Keratinocyte (primary cell): ENCODE measurements around the gene NTF4. TPM values are rescaled to one million over a fixed set of nuclear protein-coding genes. Genes with fewer than 3 reads are reported as not detected.
"Not testable (repeated sequence)": the region's sequence is repeated elsewhere in the genome, so short reads cannot be mapped to it uniquely, and the experiment has no call there.

ENCODE experiments used
- DNase-seq: peaks from one replicate; pipeline ENCODE4 v3.0.0-alpha.2; 2011; ENCODE audit warnings: low read depth, missing footprints, low spot score
- FAIRE-seq: peaks from 2 replicates; lab custom pipeline; 2011; peaks lifted over from hg19 to GRCh38; lab: Jason Lieb, UNC
- H2AFZ ChIP-seq: 2 replicates; pipeline ENCODE4 v1.6.0; 2012; ENCODE audit warnings: low read length, control low read depth, inconsistent platforms; ENCODE audit not compliant: control insufficient read depth
- H3K27ac ChIP-seq: 2 replicates; pipeline ENCODE4 v1.5.1; 2011; ENCODE audit warnings: low read length; ENCODE audit not compliant: control insufficient read depth, insufficient read depth
- H3K27me3 ChIP-seq: 3 replicates; pipeline ENCODE4 v1.6.0; 2011; ENCODE audit warnings: low read length; ENCODE audit not compliant: control insufficient read depth, insufficient read depth; ENCODE audit errors: extremely low read depth
- H3K36me3 ChIP-seq, 2 experiments: 2 replicates in 1 of 2; 3 replicates in 1 of 2; pipeline ENCODE4 v1.5.1; 2011; ENCODE audit warnings: low read length in 2 of 2, mild to moderate bottlenecking in 1 of 2; ENCODE audit not compliant: control insufficient read depth in 2 of 2, insufficient read depth in 2 of 2; ENCODE audit errors: extremely low read depth in 1 of 2
- H3K4me1 ChIP-seq: 3 replicates; pipeline ENCODE4 v1.5.1; 2011; ENCODE audit warnings: low read length; ENCODE audit not compliant: control insufficient read depth, insufficient read depth; ENCODE audit errors: extremely low read depth
- H3K4me2 ChIP-seq: 3 replicates; pipeline ENCODE4 v1.6.0; 2011; ENCODE audit warnings: low read depth, low read length; ENCODE audit not compliant: control insufficient read depth, insufficient read depth; ENCODE audit errors: extremely low read depth
- H3K4me3 ChIP-seq, 3 experiments: fragments of 200-600 bp in 1 of 3; sonication (generic) in 1 of 3; 2 replicates in 2 of 3; 3 replicates in 1 of 3; pipeline ENCODE4 v1.5.1; 2011 to 2016; ENCODE audit warnings: low read length in 3 of 3, mild to moderate bottlenecking in 3 of 3, control low read depth in 2 of 3, inconsistent platforms in 1 of 3, low read depth in 1 of 3, mixed read lengths in 1 of 3, mixed run types in 1 of 3, moderate library complexity in 1 of 3; ENCODE audit not compliant: control insufficient read depth in 2 of 3, insufficient read depth in 2 of 3; ENCODE audit errors: extremely low read depth in 1 of 3
- H3K79me2 ChIP-seq: 2 replicates; pipeline ENCODE4 v1.6.0; 2012; ENCODE audit warnings: low read length; ENCODE audit not compliant: control insufficient read depth, insufficient read depth
- H3K9ac ChIP-seq: 3 replicates; pipeline ENCODE4 v1.6.0; 2011; ENCODE audit warnings: low read length; ENCODE audit not compliant: control insufficient read depth, insufficient read depth; ENCODE audit errors: extremely low read depth
- H3K9me1 ChIP-seq: 3 replicates; pipeline ENCODE4 v1.6.0; 2011; ENCODE audit warnings: low read length; ENCODE audit not compliant: control insufficient read depth, insufficient read depth; ENCODE audit errors: extremely low read depth
- H3K9me3 ChIP-seq: 2 replicates; pipeline ENCODE4 v1.5.1; 2012; ENCODE audit warnings: low read depth, low read length; ENCODE audit not compliant: control insufficient read depth
- H4K20me1 ChIP-seq: 3 replicates; pipeline ENCODE4 v1.6.0; 2011; ENCODE audit warnings: low read length; ENCODE audit not compliant: control insufficient read depth, insufficient read depth; ENCODE audit errors: extremely low read depth
- CTCF ChIP-seq, 3 experiments: IDR thresholded peaks in 1 of 3; conservative IDR thresholded peaks in 1 of 3; optimal IDR thresholded peaks in 1 of 3; 2 replicates in 2 of 3; 3 replicates in 1 of 3; pipeline versions ENCODE3 to v1.5.1; 2011; ENCODE audit warnings: low read length in 3 of 3, mild to moderate bottlenecking in 3 of 3, moderate library complexity in 2 of 3, control low read depth in 1 of 3, inconsistent platforms in 1 of 3; ENCODE audit not compliant: insufficient read depth in 2 of 3; ENCODE audit errors: extremely low read depth in 1 of 3
- EZH2 ChIP-seq: IDR thresholded peaks from one replicate; pipeline ENCODE4 v1.6.1; 2012; ENCODE audit warnings: inconsistent platforms, mild to moderate bottlenecking, low read length, moderate library complexity
- dilution Hi-C: fragments of 300-500 bp; cut with MboI; formaldehyde crosslinking; loops from one replicate; pipeline ENCODE4 v1.7.0; 2020; ENCODE audit warnings: low sequenced_read_pairs; ENCODE audit not compliant: extremely low pct_ligation_motif_present
- polyA plus RNA-seq, 5 experiments: library from polyadenylated mRNA; depleted of rRNA in 3 of 5; stranded (reverse) in 3 of 5; stranded (forward) in 1 of 5; unstranded in 1 of 5; fragments of >200 nt; gene quantifications; 1 replicate in 1 of 5; 2 replicates in 3 of 5; 3 replicates in 1 of 5; pipeline versions ENCODE4 v1.2.1 to v1.2.3, GENCODE V29; 2011 to 2012; ENCODE audit warnings: missing spikeins in 2 of 5, low read depth in 1 of 5, low replicate concordance in 1 of 5

NTF4 gene
- polyA plus RNA-seq, 1 donor (not counting 4 experiments of a cell fraction or from before 2014, with no cell fraction given): 8.3 TPM

DNA sequence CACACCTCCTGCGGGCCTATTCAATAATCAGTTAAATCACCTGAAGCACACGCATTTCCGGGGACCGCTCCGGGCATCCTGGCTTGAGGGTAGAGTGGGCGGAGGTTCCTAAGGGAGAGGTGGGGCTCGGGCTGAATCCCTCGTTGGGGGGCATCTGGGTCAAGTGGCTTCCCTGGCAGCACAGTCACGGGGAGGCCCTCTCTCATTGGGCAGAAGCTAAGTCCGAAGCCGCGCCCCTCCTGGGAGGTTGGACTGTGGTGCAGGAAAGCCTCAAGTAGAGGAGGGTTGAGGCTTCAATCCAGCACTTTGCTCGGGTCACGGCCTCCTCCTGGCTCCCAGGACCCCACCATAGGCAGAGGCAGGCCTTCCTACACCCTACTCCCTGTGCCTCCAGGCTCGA is 21.1 kb downstream of the NTF4 start, which contains the start of gene CGB5:
Gene CGB5, plus strand, starts transcription at position 301 of the 400 bp plus-strand sequence. CDS start 362 bp downstream, outside the sequence.
- dilution Hi-C loops, H3K9ac ChIP-seq, DNase-seq, H3K4me2 ChIP-seq, H3K79me2 ChIP-seq, H3K9me1 ChIP-seq, H3K4me1 ChIP-seq, H4K20me1 ChIP-seq, H3K9me3 ChIP-seq, H3K4me3 ChIP-seq, FAIRE-seq, H3K27ac ChIP-seq, H2AFZ ChIP-seq, H3K27me3 ChIP-seq, H3K36me3 ChIP-seq: not testable (repeated sequence)

- not testable (repeated sequence) for FAIRE-seq, H3K4me2 ChIP-seq, H3K27me3 ChIP-seq
These were observed 22.0 kb downstream of the NTF4 start for GRCh38 chr19:49042666-49043065.

DNA sequence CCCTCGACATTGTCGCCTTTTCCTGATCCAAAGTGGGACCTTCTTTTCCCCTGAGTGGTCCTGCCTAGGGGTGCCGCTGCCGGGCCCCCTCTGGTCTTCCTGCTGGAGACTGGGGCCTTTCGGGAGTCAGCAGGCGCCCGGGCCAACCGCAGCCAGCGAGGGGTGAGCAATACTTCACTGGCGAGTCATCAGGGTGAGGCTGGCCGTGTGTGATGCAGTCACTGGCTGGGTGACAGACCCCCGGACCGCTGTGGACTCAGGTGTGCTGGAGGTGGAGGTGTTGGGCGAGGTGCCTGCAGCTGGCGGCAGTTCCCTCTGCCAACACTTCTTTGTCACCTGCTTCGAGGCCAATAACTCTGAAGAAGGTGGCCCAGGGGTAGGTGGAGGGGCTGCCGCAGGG is 22.4 kb downstream of the NTF4 start:
- Histone ChIP-seq H3K27ac (no peak overlapping the region), H2AFZ (no peak overlapping the region), H3K4me3 (no peak overlapping the region), H3K4me2 (no peak overlapping the region), H3K9ac (no peak overlapping the region), H4K20me1 (no peaks in the 10 kb centered on the region), H3K9me3 (no peaks in the 10 kb centered on the region), H3K4me1 (peaks cover 5% of the 10 kb centered on the region), H3K36me3 (no peaks in the 10 kb centered on the region), H3K27me3 (no peaks in the 10 kb centered on the region), H3K79me2 (no peaks in the 10 kb centered on the region), H3K9me1 (no peaks in the 10 kb centered on the region)
- no peak for FAIRE-seq
- DNase-seq: no peak
- dilution Hi-C loops: no loop called here
- no peak for TF ChIP-seq CTCF (optimal IDR thresholded peaks at IDR 0.05 in 1 of 3, IDR thresholded peaks at IDR 0.05 in 1 of 3, conservative IDR thresholded peaks at IDR 0.05 in 1 of 3; ENCODE audit: extremely low read depth in 1 of 3, insufficient read depth in 2 of 3, low read length in 3 of 3)
- no peak for TF ChIP-seq EZH2

More at GRCh38 chr19:49042666-49043065, 22.0 kb downstream of the NTF4 start:
- H2AFZ ChIP-seq, dilution Hi-C loops, H3K9me1 ChIP-seq, DNase-seq, H3K4me3 ChIP-seq, H3K27ac ChIP-seq, H3K4me1 ChIP-seq, H3K79me2 ChIP-seq, H4K20me1 ChIP-seq, H3K36me3 ChIP-seq, H3K9ac ChIP-seq, H3K9me3 ChIP-seq: not testable (repeated sequence)

DNA sequence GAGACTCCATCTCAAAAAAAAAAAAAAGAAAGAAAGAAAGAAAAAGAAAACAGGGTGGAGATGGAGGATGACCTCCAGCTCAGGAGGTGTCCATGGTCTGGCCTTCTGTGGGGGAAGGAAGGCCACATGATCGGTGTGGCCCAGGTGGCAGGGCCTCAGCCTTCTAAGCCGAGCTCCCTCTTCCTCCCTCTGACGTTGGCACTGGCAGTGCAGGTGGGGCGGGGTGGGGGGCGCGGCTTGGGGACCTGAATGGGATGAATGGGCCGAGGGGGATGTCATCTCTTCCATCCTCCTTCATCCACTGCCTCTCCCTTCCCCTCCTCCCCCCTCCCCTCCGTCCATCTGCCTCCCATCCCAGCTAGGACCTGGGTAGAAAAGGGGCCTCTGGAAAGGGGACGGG is 24.9 kb downstream of the NTF4 start:
- FAIRE-seq: not testable (repeated sequence)

More for the DNA sequence above, 24.9 kb downstream of the NTF4 start:
- H3K9me1 ChIP-seq, H3K9me3 ChIP-seq, H3K79me2 ChIP-seq, H4K20me1 ChIP-seq, H3K27me3 ChIP-seq, H3K4me2 ChIP-seq, H3K4me3 ChIP-seq, H3K27ac ChIP-seq, dilution Hi-C loops, H2AFZ ChIP-seq, DNase-seq, H3K4me1 ChIP-seq, H3K9ac ChIP-seq, H3K36me3 ChIP-seq: not testable (repeated sequence)
